GM19023 (cell line): ENCODE data around the gene ALDH1L2.

Source experiments
- ATAC-seq: cut with Tn5 transposase; IDR thresholded peaks from one replicate; pipeline ENCODE4 v1.9.1; 2021; ENCODE audit warnings: mild to moderate bottlenecking, moderate library complexity; ENCODE audit not compliant: unreplicated experiment

Gene ALDH1L2

GRCh38 chr12:105036937-105037649 is 47.2 kb downstream of the ALDH1L2 start:
- no peak for ATAC-seq

- ATAC-seq = no peak
Measured at GRCh38 chr12:105033851-105034250, 50.4 kb downstream of the ALDH1L2 start.

DNA sequence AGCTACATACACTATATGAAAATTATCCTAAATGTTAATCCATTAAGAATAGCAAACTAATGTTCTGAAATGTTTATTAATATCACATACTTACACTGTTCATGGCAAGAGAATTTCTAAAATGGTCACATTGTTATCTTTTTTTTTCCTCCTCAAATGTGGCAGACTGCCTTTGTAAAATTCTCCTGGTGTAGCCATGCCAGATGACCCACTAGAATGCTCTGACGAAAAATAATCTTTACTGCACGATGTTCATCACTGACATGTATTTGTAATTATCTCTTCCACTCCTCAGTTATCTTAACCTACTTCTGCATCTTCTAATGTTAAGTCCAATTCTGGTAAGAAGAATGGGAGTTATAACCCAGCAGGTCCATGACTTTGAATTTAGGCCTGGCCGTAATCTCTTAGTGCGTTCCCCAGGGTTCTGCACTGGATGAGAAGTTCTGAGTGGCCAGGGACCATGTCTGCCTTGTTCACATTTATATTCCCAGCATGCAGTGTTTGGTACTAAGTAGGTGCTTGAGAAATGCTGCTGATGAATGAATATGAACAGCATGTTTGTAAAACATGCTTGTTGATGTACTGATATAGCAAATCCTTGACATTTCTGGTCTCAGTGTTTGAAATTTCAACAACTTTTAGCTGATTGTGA is 51.4 kb downstream of the ALDH1L2 start:
- ATAC-seq = no peak

DNA sequence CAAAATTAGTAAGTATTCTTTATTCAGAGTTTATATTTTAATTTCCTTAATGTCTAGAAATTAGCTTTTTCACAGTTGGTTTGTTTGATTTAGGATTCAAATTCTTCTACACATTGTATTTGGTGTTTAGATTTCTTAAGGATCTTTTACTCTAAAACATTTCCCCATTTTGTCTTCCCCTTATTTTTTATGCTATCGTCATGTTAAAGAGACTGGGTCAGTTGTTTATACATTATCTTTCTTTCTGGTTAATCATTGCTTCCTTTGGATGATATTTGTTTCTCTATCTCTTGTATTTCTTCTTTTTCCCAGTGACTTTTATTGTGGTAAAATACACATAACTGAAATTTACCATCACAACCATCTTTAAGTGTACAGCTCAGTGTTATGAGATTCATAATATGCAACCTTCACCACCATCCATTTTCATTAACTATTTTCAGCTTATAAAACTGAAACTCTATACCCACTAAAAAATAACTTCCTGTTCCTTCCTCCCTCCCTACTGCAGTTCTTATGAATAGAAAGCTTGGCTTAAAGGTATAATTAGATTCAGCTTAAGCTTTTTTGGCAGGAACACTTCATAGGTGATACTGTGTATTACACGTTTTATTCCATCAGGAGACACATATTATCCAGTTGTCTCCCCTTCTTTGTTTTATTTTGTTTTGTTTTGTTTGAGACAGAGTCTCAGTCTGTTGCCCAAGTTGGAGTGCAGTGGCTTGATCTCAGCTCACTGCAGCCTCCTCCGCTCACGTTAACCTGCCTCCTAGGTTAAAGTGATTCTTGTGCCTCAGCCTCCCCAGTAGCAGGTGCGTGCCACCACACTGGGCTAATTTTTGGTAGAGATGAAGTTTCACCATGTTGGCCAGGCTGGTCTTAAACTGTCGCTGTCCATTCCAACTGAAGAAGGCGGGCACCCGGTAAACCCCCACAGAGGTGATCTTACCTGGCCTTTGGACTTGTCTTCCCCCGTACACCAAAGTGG is 53.1 kb downstream of the ALDH1L2 start:
- no peak for ATAC-seq

DNA sequence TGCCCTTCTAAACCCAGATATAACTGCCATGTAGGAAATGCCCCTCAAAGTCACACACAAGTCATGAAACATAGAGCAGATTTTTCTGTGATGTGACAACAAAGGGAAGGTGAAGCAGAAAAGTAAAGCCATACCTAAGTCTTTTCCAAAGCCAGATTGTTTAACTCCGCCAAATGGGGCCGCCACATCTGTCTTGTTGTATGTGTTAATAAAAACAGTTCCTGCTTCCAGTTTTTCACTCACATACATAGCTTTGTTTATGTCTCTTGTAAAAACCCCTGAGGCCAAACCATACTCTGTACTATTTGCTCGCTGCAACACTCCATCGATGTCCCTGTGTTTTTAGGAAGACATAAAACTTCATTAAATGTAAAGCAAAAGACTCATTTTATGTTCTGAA is 57.8 kb downstream of the ALDH1L2 start:
- no peak for ATAC-seq

- no peak for ATAC-seq
Measured at GRCh38 chr12:105025890-105026289, 58.4 kb downstream of the ALDH1L2 start.

DNA sequence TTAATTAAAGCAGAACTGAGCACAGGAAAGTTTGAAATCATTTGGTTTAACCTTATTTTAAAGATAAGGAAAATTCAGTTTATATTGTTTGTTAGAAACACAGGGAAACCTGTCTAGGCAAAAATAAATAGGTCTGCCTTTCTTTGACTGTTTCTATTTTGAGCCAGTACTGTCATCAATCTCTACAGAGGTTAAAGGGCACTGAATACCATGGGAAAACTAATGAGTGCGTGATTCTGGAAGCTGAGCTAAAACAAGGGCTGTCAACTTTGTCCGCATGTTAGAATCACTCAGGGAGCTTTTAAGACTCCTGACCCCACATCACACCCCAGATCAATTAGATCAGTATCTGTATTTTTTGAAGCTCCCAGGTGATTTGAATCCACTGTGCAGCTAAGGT is 59.3 kb downstream of the ALDH1L2 start:
- ATAC-seq = no peak

GRCh38 chr12:105020241-105020962 is 63.9 kb downstream of the ALDH1L2 start:
- ATAC-seq = no peak

GRCh38 chr12:105018776-105019175 is 65.5 kb downstream of the ALDH1L2 start:
- ATAC-seq = no peak

DNA sequence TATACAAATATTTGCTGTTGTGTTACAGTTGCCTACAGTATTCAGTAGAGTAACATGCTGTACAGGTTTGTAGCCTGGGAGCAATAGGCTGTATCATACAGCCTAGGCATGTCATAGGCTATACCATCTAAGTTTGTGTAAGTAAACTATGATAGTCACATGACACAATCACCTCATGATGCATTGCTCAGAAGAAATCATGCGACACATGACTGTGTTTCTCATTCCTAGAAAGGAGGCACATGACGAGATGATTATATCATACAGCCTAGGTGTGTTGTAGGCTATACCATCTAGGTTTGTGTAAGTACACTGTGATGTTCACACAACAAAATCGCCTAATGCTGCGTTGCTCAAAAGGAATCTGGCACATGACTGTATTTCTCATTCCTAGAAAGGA is 66.2 kb downstream of the ALDH1L2 start:
- no peak for ATAC-seq

- ATAC-seq = no peak
Measured at GRCh38 chr12:105015543-105015942, 68.7 kb downstream of the ALDH1L2 start.

DNA sequence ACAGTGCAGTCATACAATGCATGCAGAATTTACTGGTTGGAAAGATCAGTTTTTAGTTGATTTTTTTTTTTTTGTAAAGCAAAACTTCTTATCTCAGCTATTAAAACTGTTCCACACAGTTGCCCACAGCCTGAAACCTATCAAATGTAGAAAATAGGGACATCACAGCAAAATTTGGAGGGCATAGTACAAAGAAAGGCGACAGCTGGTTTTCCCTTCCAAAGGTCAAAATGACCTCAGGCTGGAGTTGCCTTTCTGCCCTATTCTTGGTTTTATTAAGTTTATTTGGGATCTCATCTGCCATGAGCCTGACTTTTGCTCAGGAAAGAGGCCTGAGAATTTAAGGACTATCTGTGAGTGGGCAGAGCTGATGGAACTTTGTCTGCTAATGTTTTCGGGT is 69.7 kb downstream of the ALDH1L2 start:
- no peak for ATAC-seq

- no peak for ATAC-seq
Measured at GRCh38 chr12:105013892-105014291, 70.4 kb downstream of the ALDH1L2 start.

DNA sequence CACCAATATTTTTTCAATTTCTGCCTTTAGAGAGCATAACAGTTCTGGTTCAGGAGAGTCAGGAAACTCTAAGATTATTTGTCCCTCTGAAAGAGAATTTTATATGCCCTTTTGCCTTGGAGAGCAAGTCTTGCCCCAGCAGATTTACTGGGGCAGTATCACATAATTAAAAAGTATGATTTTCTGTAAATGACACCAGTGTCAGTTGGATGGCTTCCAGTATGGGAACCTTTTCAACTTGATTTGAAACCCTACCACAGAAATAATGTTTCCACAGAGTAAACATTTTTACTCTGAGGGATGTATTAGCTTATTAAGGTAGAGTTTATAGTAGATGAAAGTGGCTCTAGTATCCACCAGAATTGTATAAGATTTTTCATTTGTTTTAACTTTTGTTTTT is 82.8 kb downstream of the ALDH1L2 start:
- no peak for ATAC-seq

DNA sequence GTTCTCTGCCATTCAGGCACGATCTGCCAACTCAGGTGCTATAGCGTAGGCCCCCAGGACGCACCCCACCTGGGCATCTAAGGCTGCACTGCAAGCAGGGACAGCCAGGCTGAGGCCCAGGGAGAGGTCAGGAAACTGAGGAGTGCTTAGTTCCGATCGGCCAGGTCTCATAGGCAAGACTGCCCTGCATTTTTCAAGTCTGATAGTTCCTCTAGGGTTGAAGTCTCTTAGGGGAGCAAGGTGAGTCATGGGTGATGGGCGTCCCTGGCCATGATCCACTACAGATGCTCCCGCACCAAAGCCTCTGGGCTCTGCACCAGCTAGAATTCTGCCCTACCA is 84.9 kb downstream of the ALDH1L2 start:
- no peak for ATAC-seq

DNA sequence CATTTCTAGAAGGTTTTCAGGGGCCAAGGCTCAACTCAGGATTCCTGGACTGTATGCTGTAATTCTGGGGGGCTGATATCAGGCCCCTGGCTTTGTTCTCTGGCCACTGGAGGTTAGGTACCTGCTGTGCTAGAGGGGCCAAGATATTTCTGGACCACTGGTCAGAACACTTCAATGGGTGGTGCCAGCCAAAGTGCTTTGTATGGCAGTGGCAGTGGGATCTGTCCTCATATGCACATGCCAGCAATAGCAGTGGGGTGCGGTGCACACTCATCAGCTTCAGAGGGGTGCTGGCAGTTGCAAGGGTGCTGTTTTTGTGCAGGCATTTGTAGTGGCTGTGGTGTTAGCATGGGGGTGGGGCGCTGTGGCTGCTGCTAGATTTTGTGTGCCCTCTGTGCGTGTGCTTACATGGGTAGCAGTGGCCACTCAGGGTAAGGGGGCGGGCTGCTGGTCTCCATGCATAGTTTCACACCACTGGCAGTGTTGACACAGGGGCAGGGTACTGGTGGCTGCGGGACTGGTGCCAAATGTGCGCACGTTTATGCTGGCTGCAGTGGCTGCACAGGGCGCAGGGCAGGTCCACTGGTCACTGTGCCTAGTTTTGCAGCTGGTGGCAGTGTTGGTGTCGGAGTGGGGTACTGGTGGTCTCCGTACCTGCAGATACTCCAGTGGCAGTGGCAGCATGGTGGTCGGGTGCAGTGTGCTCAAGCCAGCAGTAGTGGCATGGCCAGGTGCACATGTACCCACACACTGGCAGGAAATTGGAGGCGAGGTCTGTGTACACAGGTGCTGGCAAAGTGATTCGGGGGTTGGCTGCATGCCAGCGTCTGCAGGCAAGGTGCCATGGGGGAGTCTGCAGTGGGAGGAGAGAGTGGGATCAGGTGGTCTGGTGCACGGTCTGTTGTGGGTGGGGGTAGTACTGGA is 85.6 kb downstream of the ALDH1L2 start:
- no peak for ATAC-seq

DNA sequence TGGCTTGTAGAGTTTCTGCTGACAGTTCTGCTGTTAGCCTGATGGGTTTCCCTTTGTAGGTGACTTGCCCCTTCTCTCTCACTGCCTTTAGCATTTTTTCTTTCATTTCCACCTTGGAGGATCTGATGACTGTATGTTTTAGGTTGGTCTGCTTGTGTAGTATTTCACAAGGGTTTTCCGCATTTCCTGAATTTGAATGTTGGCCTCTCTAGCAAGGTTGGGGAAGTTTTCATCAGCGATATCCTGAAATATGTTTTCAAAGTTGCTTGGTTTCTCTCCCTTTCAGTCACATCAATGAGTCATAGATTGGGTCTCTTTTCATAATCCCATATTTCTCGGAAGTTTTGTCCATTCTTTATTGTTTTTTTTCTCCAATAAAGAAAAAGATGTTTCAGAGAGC is 86.7 kb downstream of the ALDH1L2 start:
- no peak for ATAC-seq

GRCh38 chr12:104994336-104994735 is 89.9 kb downstream of the ALDH1L2 start:
- no peak for ATAC-seq

DNA sequence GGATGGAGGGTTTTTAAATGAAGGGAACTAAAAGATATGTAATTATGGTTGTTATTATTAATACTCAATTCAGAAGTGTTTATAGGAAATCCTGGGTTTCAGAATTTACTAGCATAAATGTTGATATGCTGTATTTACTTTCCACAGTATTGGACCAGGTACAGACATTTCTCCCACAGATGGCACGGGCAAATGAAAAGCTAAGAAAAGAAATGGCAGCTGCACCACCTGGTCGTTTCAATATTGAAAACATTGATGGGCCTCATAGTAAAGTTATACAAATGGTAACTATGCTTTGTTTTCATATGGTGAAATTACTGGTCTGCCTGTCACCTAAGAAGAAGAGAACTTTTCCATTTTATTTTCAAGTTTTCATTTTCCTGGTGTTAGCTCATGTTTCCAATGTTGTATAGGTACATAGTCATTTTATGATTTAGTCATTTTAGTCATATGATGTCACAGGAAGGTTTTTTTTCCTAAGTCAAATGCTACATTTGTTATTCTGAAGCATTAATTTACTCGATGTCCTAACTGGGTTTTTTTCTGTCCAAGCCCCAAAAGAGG is 92.6 kb downstream of the ALDH1L2 start:
- ATAC-seq = no peak

- ATAC-seq = no peak
Measured at GRCh38 chr12:104990950-104991349, 93.3 kb downstream of the ALDH1L2 start.
